PC-9 (cell line): ENCODE measurements around the gene IL12RB1. TPM values are rescaled to one million over a fixed set of nuclear protein-coding genes. Genes with fewer than 3 reads are reported as not detected.

Experiments
- BruUV-seq: library from RNA; stranded (reverse); fragments of 400-500 nt; replicated peaks from 2 replicates; lab custom pipeline; 2021; lab: Mats Ljungman, UMichigan
- CTCF ChIA-PET: fragments of 300-600 bp; sonication (Branson Sonifier 250); formaldehyde crosslinking; loops from one replicate; lab custom pipeline; 2022; ENCODE audit warnings: antibody characterized with exemption; lab: Charles Lee
- POLR2A ChIA-PET: fragments of 300-600 bp; sonication (Branson Sonifier 250); formaldehyde crosslinking; loops from one replicate; lab custom pipeline; 2022; ENCODE audit warnings: antibody characterized with exemption; ENCODE audit not compliant: unreplicated experiment; lab: Charles Lee
- DNase-seq, 2 experiments: peaks; one replicate each; pipeline versions ENCODE4 v3.0.0 to v3.0.0-alpha.2; 2015 to 2022; ENCODE audit warnings: mixed read lengths in 1 of 2
- H2AFZ ChIP-seq: fragments of 200-600 bp; sonication (generic); 2 replicates; pipeline ENCODE4 v1.8.1; 2017; ENCODE audit warnings: antibody characterized with exemption
- H3F3A ChIP-seq: fragments of 200-600 bp; sonication (generic); 2 replicates; pipeline ENCODE4 v1.8.1; 2017; ENCODE audit warnings: antibody characterized with exemption, mild to moderate bottlenecking, low read depth; ENCODE audit not compliant: insufficient read depth
- H3K27ac ChIP-seq: fragments of 200-600 bp; sonication (generic); 2 replicates; pipeline ENCODE4 v1.6.1; 2016; ENCODE audit warnings: mixed run types
- H3K27me3 ChIP-seq: fragments of 200-600 bp; sonication (generic); 2 replicates; pipeline ENCODE4 v1.6.1; 2016; ENCODE audit warnings: low read depth, mixed run types; ENCODE audit not compliant: insufficient read depth
- H3K36me3 ChIP-seq: fragments of 200-600 bp; sonication (generic); 2 replicates; pipeline ENCODE4 v1.6.1; 2016; ENCODE audit warnings: low read depth, mixed run types
- H3K4me1 ChIP-seq: fragments of 200-600 bp; sonication (generic); replicated peaks from 2 replicates; pipeline ENCODE4 v1.6.1; 2016; ENCODE audit warnings: mixed run types; ENCODE audit not compliant: insufficient read depth
- H3K4me2 ChIP-seq: fragments of 200-600 bp; sonication (generic); 2 replicates; pipeline ENCODE4 v1.6.1; 2017; ENCODE audit warnings: mixed run types
- H3K4me3 ChIP-seq: fragments of 200-600 bp; sonication (generic); 2 replicates; pipeline ENCODE4 v1.6.1; 2016; ENCODE audit warnings: mixed run types
- H3K79me2 ChIP-seq: fragments of 200-600 bp; sonication (generic); 2 replicates; pipeline ENCODE4 v1.6.1; 2017; ENCODE audit warnings: low read depth, mixed run types
- H3K9me2 ChIP-seq: fragments of 200-600 bp; sonication (generic); 2 replicates; pipeline ENCODE4 v1.8.1; 2017; ENCODE audit warnings: mild to moderate bottlenecking; ENCODE audit not compliant: insufficient read depth
- H3K9me3 ChIP-seq: fragments of 200-600 bp; sonication (generic); 2 replicates; pipeline ENCODE4 v1.8.1; 2016; ENCODE audit warnings: low read depth; ENCODE audit not compliant: insufficient read depth
- H4K20me1 ChIP-seq: fragments of 200-600 bp; sonication (generic); 2 replicates; pipeline ENCODE4 v1.8.1; 2017; ENCODE audit not compliant: insufficient read depth
- CTCF ChIP-seq: fragments of 200-600 bp; sonication (generic); conservative IDR thresholded peaks from 2 replicates; pipeline ENCODE4 v1.6.1; 2017; ENCODE audit warnings: mixed run types, antibody characterized with exemption, mild to moderate bottlenecking, moderate library complexity
- EZH2 ChIP-seq: fragments of 200-600 bp; sonication (generic); IDR thresholded peaks from 2 replicates; pipeline ENCODE4 v1.8.0; 2017; ENCODE audit warnings: antibody characterized with exemption, low read depth
- intact Hi-C: fragments of 100-400 bp; cut with micrococcal nuclease; formaldehyde crosslinking; loops from one replicate; pipeline ENCODE4 v1.10.0; 2022; ENCODE audit not compliant: unreplicated experiment
- total RNA-seq: library from RNA; stranded (reverse); gene quantifications from 2 replicates; pipeline ENCODE4 v1.2.3, GENCODE V29; 2021

IL12RB1 gene
- total RNA-seq, 1 experiment from 2014 or later: 0.55 TPM

- H3K9me3 ChIP-seq: no peaks in the 10 kb centered on the region
- no peaks in the 10 kb centered on the region for H3K9me2 ChIP-seq
- no peaks in the 10 kb centered on the region for H4K20me1 ChIP-seq
- intact Hi-C loops: loop anchor here (2.0 to 5.0 kb wide), 4 partner anchors 39 to 298 kb away; partner anchors contain the start of gene PIK3R2
- no peak overlapping the region for H3K4me3 ChIP-seq
- CTCF ChIA-PET: interaction anchor here (0.9 to 1.3 kb wide), 3 partner anchors 37 to 141 kb away, joined by 3 to 7 read pairs (median 4); partner anchors contain the start of gene MPV17L2
- BruUV-seq: no TSS peak
- H3K36me3 ChIP-seq: no peaks in the 10 kb centered on the region
- no peaks in the 10 kb centered on the region for H3K79me2 ChIP-seq
- no peak overlapping the region for H2AFZ ChIP-seq
- no peak for TF ChIP-seq CTCF
- no peak for TF ChIP-seq EZH2
- H3K27me3 ChIP-seq: no peaks in the 10 kb centered on the region
- H3K27ac ChIP-seq: no peak overlapping the region
- H3F3A ChIP-seq: peaks cover 31% of the 10 kb centered on the region
- no peak for DNase-seq
- H3K4me1 ChIP-seq: peaks cover 18% of the 10 kb centered on the region
- POLR2A ChIA-PET: no interaction called here
- H3K4me2 ChIP-seq: no peak overlapping the region
These were observed 27.1 kb upstream of the IL12RB1 start for GRCh38 chr19:18113827-18114226.

- no peaks in the 10 kb centered on the region for H4K20me1 ChIP-seq
- H3K27me3 ChIP-seq: no peaks in the 10 kb centered on the region
- no peak overlapping the region for H3K4me3 ChIP-seq
- intact Hi-C loops: loop anchor here (2.0 to 5.0 kb wide), 4 partner anchors 40 to 299 kb away; partner anchors contain the start of gene PIK3R2
- no peak overlapping the region for H3K4me2 ChIP-seq
- H3K27ac ChIP-seq: no peak overlapping the region
- H3K9me3 ChIP-seq: no peaks in the 10 kb centered on the region
- ChIA-PET CTCF (interaction anchor here (0.5 to 1.3 kb wide), 10 partner anchors 9 to 215 kb away, joined by 3 to 10 read pairs (median 3); partner anchors contain the start of gene MPV17L2), POLR2A (interaction anchor here (0.5 to 0.6 kb wide), 2 partner anchors 147 to 210 kb away, joined by 4 to 7 read pairs; partner anchors contain the start of gene LSM4)
- DNase-seq: peak; percentile 63 to 82
- H3K36me3 ChIP-seq: no peaks in the 10 kb centered on the region
- TF ChIP-seq CTCF: peak; percentile 89
- TF ChIP-seq EZH2: no peak
- H3K9me2 ChIP-seq: no peaks in the 10 kb centered on the region
- no TSS peak for BruUV-seq
- H3K79me2 ChIP-seq: no peaks in the 10 kb centered on the region
- no peak overlapping the region for H2AFZ ChIP-seq
- H3F3A ChIP-seq: peaks cover 34% of the 10 kb centered on the region
- peaks cover 17% of the 10 kb centered on the region for H3K4me1 ChIP-seq
These were observed 26.3 kb upstream of the IL12RB1 start for GRCh38 chr19:18112989-18113478.

GRCh38 chr19:18110609-18111232 lies 24.0 kb upstream of the IL12RB1 start:
- ChIA-PET POLR2A (interaction anchor here (0.8 kb wide), 1 partner anchor 19 kb away, joined by 9 read pairs; no protein-coding TSS in a partner anchor), CTCF (interaction anchor here (0.6 to 0.7 kb wide), 4 partner anchors 103 to 449 kb away, joined by 3 to 17 read pairs (median 7); partner anchors contain the start of gene ARRDC2)
- no peak for DNase-seq
- no peak overlapping the region for H3K27ac ChIP-seq
- H3K9me3 ChIP-seq: no peaks in the 10 kb centered on the region
- H3F3A ChIP-seq: peaks cover 41% of the 10 kb centered on the region
- no TSS peak for BruUV-seq
- H3K27me3 ChIP-seq: no peaks in the 10 kb centered on the region
- H2AFZ ChIP-seq: peak overlapping the region; percentile 94
- H3K4me2 ChIP-seq: peak overlapping the region; percentile 93
- no peaks in the 10 kb centered on the region for H3K36me3 ChIP-seq
- H3K79me2 ChIP-seq: no peaks in the 10 kb centered on the region
- no peak for TF ChIP-seq EZH2
- no peak for TF ChIP-seq CTCF
- no peaks in the 10 kb centered on the region for H4K20me1 ChIP-seq
- intact Hi-C loops: loop anchor here (5.0 kb wide), 2 partner anchors 217 to 302 kb away; no protein-coding TSS in a partner anchor
- no peaks in the 10 kb centered on the region for H3K9me2 ChIP-seq
- H3K4me1 ChIP-seq: peaks cover 13% of the 10 kb centered on the region
- peak overlapping the region; percentile 95 for H3K4me3 ChIP-seq
